GF-D8 (cell line): ENCODE data around the gene DRD1.
"Not testable (repeated sequence)": the region's sequence is repeated elsewhere in the genome, so short reads cannot be mapped to it uniquely, and the experiment has no call there.

ENCODE experiments used
- DNase-seq: peaks from one replicate; lab custom pipeline; 2025; lab: John Stamatoyannopoulos, UW

Gene DRD1

GRCh38 chr5:175424594-175424993 lies 19.4 kb downstream of the DRD1 start:
- not testable (repeated sequence) for DNase-seq

- DNase-seq = no peak
These were observed 21.9 kb downstream of the DRD1 start for GRCh38 chr5:175422058-175422457.

- no peak for DNase-seq
These were observed 23.6 kb downstream of the DRD1 start for GRCh38 chr5:175420383-175420782.

GRCh38 chr5:175418251-175418650 lies 25.7 kb downstream of the DRD1 start:
- DNase-seq = no peak

GRCh38 chr5:175417384-175417783 lies 26.6 kb downstream of the DRD1 start:
- DNase-seq = no peak

- DNase-seq = no peak
These were observed 28.7 kb downstream of the DRD1 start for GRCh38 chr5:175415303-175415702.

- DNase-seq = no peak
These were observed 33.1 kb downstream of the DRD1 start for GRCh38 chr5:175410926-175411325.

GRCh38 chr5:175406300-175406699 lies 37.7 kb downstream of the DRD1 start:
- no peak for DNase-seq

- DNase-seq = not testable (repeated sequence)
These were observed 46.2 kb downstream of the DRD1 start for GRCh38 chr5:175397590-175398297.

GRCh38 chr5:175395430-175395829 lies 48.6 kb downstream of the DRD1 start:
- not testable (repeated sequence) for DNase-seq

GRCh38 chr5:175394601-175395000 lies 49.4 kb downstream of the DRD1 start:
- DNase-seq = no peak

- no peak for DNase-seq
These were observed 50.1 kb downstream of the DRD1 start for GRCh38 chr5:175393897-175394296.

- DNase-seq = no peak
These were observed 51.7 kb downstream of the DRD1 start for GRCh38 chr5:175392236-175392635.

GRCh38 chr5:175390352-175391083 lies 53.5 kb downstream of the DRD1 start:
- DNase-seq = no peak
